ENCODE measurements around the gene PTCRA.

DNA sequence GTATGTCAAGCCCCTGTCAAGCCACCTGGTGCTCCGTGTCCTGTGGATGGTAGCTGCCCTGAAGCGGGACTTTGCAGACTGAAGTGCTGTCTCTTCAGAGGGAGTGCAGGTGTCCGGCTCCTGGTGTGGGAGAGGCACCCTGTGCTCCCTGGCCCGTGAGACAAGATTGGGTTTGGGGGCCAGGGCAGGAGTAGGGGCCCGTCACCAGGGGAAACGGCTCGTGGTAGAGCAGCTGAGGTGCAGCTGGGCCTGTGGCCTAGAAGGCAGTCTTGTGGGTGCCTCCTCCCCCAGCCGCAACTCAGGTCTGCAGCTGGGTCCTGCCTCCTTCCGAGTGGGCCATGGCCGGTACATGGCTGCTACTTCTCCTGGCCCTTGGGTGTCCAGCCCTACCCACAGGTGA is at the start of gene PTCRA:
- TF ChIP-seq, protein P1, sequence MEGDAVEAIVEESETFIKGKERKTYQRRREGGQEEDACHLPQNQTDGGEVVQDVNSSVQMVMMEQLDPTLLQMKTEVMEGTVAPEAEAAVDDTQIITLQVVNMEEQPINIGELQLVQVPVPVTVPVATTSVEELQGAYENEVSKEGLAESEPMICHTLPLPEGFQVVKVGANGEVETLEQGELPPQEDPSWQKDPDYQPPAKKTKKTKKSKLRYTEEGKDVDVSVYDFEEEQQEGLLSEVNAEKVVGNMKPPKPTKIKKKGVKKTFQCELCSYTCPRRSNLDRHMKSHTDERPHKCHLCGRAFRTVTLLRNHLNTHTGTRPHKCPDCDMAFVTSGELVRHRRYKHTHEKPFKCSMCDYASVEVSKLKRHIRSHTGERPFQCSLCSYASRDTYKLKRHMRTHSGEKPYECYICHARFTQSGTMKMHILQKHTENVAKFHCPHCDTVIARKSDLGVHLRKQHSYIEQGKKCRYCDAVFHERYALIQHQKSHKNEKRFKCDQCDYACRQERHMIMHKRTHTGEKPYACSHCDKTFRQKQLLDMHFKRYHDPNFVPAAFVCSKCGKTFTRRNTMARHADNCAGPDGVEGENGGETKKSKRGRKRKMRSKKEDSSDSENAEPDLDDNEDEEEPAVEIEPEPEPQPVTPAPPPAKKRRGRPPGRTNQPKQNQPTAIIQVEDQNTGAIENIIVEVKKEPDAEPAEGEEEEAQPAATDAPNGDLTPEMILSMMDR (IDR thresholded peaks at IDR 0.05) = no peak
- TF ChIP-seq, protein P2, sequence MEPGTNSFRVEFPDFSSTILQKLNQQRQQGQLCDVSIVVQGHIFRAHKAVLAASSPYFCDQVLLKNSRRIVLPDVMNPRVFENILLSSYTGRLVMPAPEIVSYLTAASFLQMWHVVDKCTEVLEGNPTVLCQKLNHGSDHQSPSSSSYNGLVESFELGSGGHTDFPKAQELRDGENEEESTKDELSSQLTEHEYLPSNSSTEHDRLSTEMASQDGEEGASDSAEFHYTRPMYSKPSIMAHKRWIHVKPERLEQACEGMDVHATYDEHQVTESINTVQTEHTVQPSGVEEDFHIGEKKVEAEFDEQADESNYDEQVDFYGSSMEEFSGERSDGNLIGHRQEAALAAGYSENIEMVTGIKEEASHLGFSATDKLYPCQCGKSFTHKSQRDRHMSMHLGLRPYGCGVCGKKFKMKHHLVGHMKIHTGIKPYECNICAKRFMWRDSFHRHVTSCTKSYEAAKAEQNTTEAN (CRISPR knock-in tag; IDR thresholded peaks at IDR 0.05) = no peak
- TF ChIP-seq, protein P3, sequence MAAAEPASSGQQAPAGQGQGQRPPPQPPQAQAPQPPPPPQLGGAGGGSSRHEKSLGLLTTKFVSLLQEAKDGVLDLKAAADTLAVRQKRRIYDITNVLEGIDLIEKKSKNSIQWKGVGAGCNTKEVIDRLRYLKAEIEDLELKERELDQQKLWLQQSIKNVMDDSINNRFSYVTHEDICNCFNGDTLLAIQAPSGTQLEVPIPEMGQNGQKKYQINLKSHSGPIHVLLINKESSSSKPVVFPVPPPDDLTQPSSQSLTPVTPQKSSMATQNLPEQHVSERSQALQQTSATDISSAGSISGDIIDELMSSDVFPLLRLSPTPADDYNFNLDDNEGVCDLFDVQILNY (CRISPR knock-in tag; IDR thresholded peaks at IDR 0.05) = no peak

Measured in WTC11 (cell line).